Activated T-cell treated with anti-CD3 and anti-CD28 coated beads, Interleukin-2, amount 50 U/mL, for 48 hours (primary cell): ENCODE data around the gene UIMC1.

ENCODE experiments used
- DNase-seq, 2 experiments: peaks; one replicate each; pipeline ENCODE4 v3.0.0-alpha.2; 2020

Gene UIMC1

DNA sequence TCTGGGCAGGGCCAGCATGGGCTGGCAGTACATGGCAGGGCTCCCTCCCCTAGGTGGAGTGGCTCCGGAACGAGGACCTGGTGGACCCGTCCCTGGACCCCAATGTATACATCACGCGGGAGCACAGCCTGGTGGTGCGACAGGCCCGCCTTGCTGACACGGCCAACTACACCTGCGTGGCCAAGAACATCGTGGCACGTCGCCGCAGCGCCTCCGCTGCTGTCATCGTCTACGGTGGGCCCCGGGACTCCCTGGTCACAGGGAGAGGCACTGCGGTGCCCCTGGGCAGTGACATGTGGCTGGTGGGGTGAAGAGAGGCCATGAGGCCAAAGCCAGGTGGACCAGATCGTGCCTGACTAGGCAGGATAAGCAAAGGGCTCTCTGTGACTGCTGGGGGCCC lies 137.8 kb downstream of the UIMC1 start:
- no peak for DNase-seq

DNA sequence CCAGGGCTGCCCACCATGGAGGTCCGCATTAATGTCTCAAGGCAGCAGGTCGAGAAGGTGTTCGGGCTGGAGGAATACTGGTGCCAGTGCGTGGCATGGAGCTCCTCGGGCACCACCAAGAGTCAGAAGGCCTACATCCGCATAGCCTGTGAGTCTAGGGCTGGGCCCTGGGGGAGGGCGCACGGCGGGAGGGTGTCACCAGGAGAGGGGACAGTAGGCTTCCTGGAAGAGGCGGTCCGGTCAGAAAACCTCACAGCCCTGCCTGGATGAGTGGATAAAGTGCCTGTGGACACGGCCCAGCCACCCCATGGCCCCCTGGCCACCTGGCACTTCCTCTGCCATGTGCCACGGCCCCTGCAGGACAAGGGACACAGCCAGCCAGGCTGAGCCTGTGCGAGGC lies 138.5 kb downstream of the UIMC1 start:
- no peak for DNase-seq

DNA sequence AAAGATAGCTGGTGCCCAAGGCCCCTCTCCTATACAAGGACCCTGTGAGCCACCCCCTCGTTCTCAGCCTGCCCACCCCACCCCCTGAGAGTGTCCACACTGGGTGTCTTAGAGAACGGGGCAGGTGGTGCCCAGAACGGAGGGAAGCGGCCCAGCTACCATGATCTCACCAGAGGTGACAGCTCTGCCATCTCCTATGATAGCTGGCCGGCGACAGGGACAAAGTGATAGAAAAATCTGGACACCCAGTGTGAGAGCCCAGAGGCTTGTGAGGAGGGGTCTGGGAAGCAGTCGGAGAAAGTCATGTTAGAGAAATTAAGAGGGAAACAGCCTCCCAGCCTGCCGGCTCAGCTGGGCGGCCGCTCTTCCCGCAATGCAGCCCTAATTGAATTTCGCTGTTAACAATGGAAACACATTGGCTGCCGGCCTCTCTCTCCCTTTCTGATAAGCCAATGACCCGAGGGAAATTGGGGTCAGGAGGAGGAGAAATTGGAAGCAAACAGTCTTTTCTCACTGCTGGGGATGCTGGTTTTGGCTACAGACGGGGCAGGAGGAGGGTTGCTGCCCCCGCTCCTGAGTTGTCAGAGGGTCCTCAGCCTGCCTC lies 139.8 kb downstream of the UIMC1 start:
- DNase-seq: no peak

- no peak for DNase-seq
Observed at GRCh38 chr5:176865964-176866363, 140.6 kb downstream of the UIMC1 start.

GRCh38 chr5:176864755-176865154 lies 141.8 kb downstream of the UIMC1 start:
- DNase-seq: no peak

GRCh38 chr5:176863765-176864098 lies 142.8 kb downstream of the UIMC1 start:
- no peak for DNase-seq

DNA sequence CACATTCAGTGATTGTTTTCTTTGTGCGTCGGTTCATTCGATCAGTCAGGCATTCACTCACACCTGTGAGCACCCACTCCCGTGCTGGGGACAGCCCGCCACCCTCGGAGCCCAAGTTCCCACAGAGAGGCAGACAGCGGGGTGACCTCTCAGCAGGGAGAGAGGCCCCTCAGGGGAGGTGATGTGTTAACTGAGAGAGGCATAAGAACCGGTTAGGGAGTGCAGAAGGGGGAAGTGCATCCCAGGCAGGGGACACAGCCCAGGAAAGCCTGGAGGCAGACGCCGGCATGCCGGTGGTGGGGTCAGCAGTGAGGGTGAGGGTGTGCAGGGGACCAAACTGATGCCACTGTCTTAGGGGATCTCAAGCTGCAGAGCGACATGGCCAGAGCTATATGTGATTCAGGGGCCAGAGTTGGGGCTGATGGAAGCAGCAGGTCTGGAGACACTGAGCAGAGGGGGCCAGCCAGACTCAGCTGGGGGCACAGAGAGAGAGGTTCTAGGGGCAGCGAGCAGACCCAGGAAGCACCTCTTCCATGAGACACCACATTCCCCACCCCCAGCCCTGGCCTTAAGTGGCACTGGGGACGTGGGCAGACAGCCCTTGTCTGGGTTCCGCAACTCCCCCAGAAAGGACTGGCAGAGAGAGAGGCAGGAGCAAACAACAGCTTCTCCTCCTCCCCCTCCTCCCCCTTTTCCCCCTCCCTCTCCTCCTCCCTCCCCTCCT lies 143.4 kb downstream of the UIMC1 start:
- no peak for DNase-seq

GRCh38 chr5:176862330-176862995 lies 144.1 kb downstream of the UIMC1 start:
- no peak for DNase-seq

GRCh38 chr5:176861276-176861675 lies 145.3 kb downstream of the UIMC1 start:
- no peak for DNase-seq

DNA sequence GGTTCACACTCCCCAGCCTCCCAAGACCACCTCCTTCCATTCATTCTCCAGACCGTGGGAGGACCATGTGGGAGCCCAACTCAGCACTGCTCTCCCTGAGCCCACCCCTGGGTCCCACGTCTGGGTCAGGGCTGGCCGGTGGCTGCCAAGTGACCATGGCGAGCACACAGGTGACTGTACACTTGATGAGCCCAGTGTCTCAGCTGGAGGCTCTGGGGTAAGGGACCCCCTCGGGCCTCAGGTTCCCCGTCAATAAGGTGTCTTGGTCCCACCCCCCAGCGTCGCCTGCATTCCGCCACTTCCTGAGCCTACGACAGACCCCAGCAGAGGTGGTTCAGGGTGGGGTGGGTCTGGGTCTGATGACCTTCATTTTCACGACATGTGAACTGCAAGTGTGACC lies 146.2 kb downstream of the UIMC1 start:
- no peak for DNase-seq

DNA sequence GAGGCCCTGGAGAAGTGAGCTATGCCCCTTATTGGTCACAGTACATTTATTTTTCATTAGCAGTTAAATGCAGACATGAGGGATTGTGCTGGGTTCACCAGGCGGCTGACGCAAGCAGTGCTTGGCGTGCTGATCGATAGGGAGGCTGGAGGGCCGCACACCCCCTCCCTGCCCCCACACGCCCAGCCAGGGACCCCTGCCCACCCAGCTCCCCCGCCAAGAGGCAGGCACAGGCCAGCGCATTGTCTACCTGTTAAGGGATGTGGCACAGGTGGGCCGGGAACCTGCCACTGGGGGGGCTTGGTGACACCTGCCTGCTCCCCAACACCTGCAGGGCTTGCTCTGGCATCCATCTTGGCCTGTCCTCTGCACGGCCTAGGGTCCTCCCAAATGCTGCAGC lies 146.7 kb downstream of the UIMC1 start:
- no peak for DNase-seq

DNA sequence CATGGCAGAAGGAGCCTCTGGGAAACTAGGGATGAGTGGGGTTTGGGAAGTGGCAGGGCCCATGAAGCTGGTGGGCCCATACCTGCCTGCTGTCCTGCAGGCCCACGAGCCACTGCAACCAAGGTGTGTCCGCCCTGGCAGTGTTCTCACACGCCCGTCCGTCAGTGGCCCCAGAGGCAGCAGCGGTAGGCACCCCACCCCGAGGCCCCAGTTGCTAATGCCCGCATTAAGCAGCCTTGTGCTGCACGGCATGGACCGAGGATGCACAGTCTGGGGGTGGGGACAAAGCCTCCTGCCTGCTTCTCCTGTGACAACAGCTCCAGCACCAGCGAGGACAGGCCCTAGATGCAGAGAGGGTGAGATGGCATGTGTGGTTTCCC lies 148.7 kb downstream of the UIMC1 start:
- DNase-seq: no peak

GRCh38 chr5:176857216-176857893 lies 149.2 kb downstream of the UIMC1 start:
- no peak for DNase-seq

DNA sequence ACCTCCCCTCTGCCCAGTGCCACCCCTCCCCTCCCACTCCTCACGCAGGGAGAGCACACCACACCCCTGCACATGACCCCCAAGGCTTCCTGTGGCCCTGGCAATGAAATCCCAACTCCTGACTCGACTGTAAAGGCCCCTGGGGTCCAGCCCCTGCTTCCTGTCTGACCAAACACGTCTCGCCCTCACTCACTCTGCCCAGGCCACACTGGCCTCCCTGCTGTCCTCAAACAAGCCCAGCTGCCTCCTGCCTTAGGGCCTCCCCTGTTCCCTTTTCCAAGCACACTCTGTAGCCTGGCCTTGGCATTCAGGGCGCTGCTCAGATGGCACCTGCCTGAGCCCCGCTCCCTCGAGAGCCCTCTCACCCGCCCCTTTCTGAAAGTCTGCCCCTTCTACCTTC lies 149.8 kb downstream of the UIMC1 start:
- no peak for DNase-seq

DNA sequence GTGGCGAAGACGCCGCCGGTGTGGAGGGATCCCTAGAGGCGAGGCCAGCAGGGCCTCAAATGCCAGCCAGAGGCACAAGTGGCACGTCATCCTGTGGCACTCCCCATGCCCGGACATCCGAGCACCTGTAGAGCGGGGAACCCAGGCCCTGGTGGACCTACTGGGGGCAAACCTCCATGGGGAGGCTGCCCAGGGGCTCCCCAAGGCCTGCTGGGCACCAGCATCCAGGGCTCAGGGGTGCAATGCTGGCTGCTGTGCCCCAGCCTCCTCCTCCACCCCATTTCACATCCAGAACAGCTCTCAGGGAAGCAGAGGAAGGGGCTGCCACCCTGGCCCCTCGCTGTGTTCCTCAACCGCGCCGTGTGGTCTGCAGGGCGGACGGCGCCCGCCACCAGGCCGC lies 151.0 kb downstream of the UIMC1 start:
- DNase-seq: no peak
